K562 (cell line): Measurements from ENCODE around the gene SRI. TPM values are rescaled to one million over a fixed set of nuclear protein-coding genes. Genes with fewer than 3 reads are reported as not detected.

Source experiments
- ATAC-seq: fragments of 200-7000 bp; cut with Tn5 transposase; 3 replicates; pipeline ENCODE4 v1.9.1; 2020; ENCODE audit warnings: moderate library complexity
- BruUV-seq: library from RNA; stranded (reverse); fragments of 400-500 nt; replicated peaks from 2 replicates; lab custom pipeline; 2021; lab: Mats Ljungman, UMichigan
- CTCF ChIA-PET: fragments of 300-600 bp; formaldehyde crosslinking; extraction: SDS; loops from one replicate; lab custom pipeline; 2021; ENCODE audit warnings: low intra/inter-chr PET ratio; lab: Yijun Ruan, JAX
- POLR2A ChIA-PET: fragments of 300-600, 350-650 bp; sonication (Branson Sonifier 250); formaldehyde crosslinking; extraction: SDS; loops from one replicate; lab custom pipeline; 2021; ENCODE audit warnings: antibody characterized with exemption, inconsistent platforms; lab: Yijun Ruan, JAX
- DNase-seq, 4 experiments: peaks; one replicate each; pipeline versions ENCODE4 v3.0.0 to v3.0.0-alpha.2; 2011 to 2018; ENCODE audit warnings: low spot score in 3 of 4, mixed read lengths in 3 of 4; ENCODE audit errors: extremely low read depth in 1 of 4
- FAIRE-seq: peaks from 2 replicates; lab custom pipeline; 2011; peaks lifted over from hg19 to GRCh38; lab: Jason Lieb, UNC
- H2AFZ ChIP-seq: 2 replicates; pipeline ENCODE4 v1.6.0; 2011; ENCODE audit warnings: low read depth, low read length, control low read depth, inconsistent platforms
- H3K27ac ChIP-seq: fragments of 200-600 bp; 3 replicates; pipeline ENCODE4 v1.8.0; 2011; ENCODE audit warnings: low read depth, mild to moderate bottlenecking, control low read depth, inconsistent platforms, low read length, moderate library complexity, mixed read lengths; ENCODE audit errors: extremely low read depth
- H3K27me3 ChIP-seq, 2 experiments: fragments of 300-600 bp in 1 of 2; 2 replicates in 1 of 2; 3 replicates in 1 of 2; pipeline versions ENCODE4 v1.6.0 to v1.8.0; 2011; ENCODE audit warnings: inconsistent platforms in 2 of 2, low read length in 2 of 2, mild to moderate bottlenecking in 1 of 2, mixed read lengths in 1 of 2, moderate library complexity in 1 of 2; ENCODE audit not compliant: control insufficient read depth in 2 of 2, insufficient read depth in 2 of 2
- H3K36me3 ChIP-seq: fragments of 300-600 bp; 3 replicates; pipeline ENCODE4 v1.8.0; 2011; ENCODE audit warnings: mild to moderate bottlenecking, low read length, inconsistent platforms; ENCODE audit not compliant: control insufficient read depth, insufficient read depth
- H3K4me1 ChIP-seq, 2 experiments: fragments of 200-600 bp in 1 of 2; replicated peaks in 1 of 2; 2 replicates in 1 of 2; 3 replicates in 1 of 2; pipeline versions ENCODE4 v1.5.1 to v1.8.0; 2011; ENCODE audit warnings: inconsistent platforms in 2 of 2, low read length in 2 of 2, mild to moderate bottlenecking in 1 of 2, mixed read lengths in 1 of 2, moderate library complexity in 1 of 2; ENCODE audit not compliant: control insufficient read depth in 2 of 2, insufficient read depth in 2 of 2
- H3K4me2 ChIP-seq: 2 replicates; pipeline ENCODE4 v1.6.1; 2011; ENCODE audit warnings: low read length, control low read depth, inconsistent platforms, mixed read lengths; ENCODE audit not compliant: insufficient read depth
- H3K4me3 ChIP-seq: fragments of 200-600 bp; sonication (generic), shearing (Covaris generic); 2 replicates; pipeline ENCODE4 v1.5.1; 2016; ENCODE audit warnings: control low read depth, inconsistent platforms
- H3K79me2 ChIP-seq: fragments of 200-600 bp; 3 replicates; pipeline ENCODE4 v1.8.0; 2011; ENCODE audit warnings: low read length, inconsistent platforms; ENCODE audit not compliant: control insufficient read depth, insufficient read depth
- H3K9ac ChIP-seq, 2 experiments: 2 replicates each; pipeline versions ENCODE4 v1.6.0 to v1.6.1; 2011; ENCODE audit warnings: low read depth in 2 of 2, low read length in 2 of 2, control low read depth in 1 of 2, inconsistent platforms in 1 of 2, mild to moderate bottlenecking in 1 of 2, mixed read lengths in 1 of 2; ENCODE audit not compliant: insufficient read depth in 1 of 2
- H3K9me1 ChIP-seq: one replicate; pipeline ENCODE4 v1.6.0; 2011; ENCODE audit warnings: inconsistent platforms, mild to moderate bottlenecking, low read length, moderate library complexity; ENCODE audit not compliant: control insufficient read depth, insufficient read depth
- H3K9me3 ChIP-seq: replicated peaks from 2 replicates; pipeline ENCODE4 v1.5.1; 2011; ENCODE audit warnings: low read depth, low read length, inconsistent platforms; ENCODE audit not compliant: control insufficient read depth, insufficient read depth
- H4K20me1 ChIP-seq: replicated peaks from 2 replicates; pipeline ENCODE4 v1.6.1; 2011; ENCODE audit warnings: low read length, inconsistent platforms, mixed read lengths; ENCODE audit not compliant: control insufficient read depth, insufficient read depth
- KLF10 ChIP-seq: fragments of 250-450 bp; sonication (Bioruptor Pico); IDR thresholded peaks from 2 replicates; pipeline ENCODE4 v1.6.1; 2021; ENCODE audit warnings: matching md5 sums
- RCOR1 ChIP-seq, 2 experiments: IDR thresholded peaks; 2 replicates each; pipeline ENCODE4 v1.6.1; 2012; ENCODE audit warnings: low read depth in 2 of 2, low read length in 2 of 2, borderline replicate concordance in 1 of 2, improper control_type of control experiment in 1 of 2
- XRCC5 ChIP-seq: fragments of 200-400 bp; formaldehyde crosslinking; IDR thresholded peaks from 2 replicates; pipeline ENCODE4 v1.6.1; 2017; ENCODE audit warnings: low read depth, mild to moderate bottlenecking, low read length
- ZNF140 ChIP-seq: fragments of 250-450 bp; sonication (Bioruptor Pico); IDR thresholded peaks from 2 replicates; pipeline ENCODE4 v1.8.0; 2021; ENCODE audit warnings: moderate library complexity, mild to moderate bottlenecking, inconsistent platforms
- ZNF699 ChIP-seq: fragments of 250-450 bp; sonication (Bioruptor Pico); IDR thresholded peaks from 2 replicates; pipeline ENCODE4 v1.8.0; 2021; ENCODE audit warnings: mild to moderate bottlenecking, moderate library complexity; ENCODE audit not compliant: insufficient replicate concordance
- WGBS: fragments of 100-300 bp; shearing (Covaris generic); methylation state at CpG from one replicate; pipeline ENCODE4 v1.1.6; 2016; ENCODE audit warnings: low coverage, mixed read lengths; ENCODE audit not compliant: insufficient coverage; ENCODE audit errors: missing lambda C conversion rate; 5-methylcytosine and 5-hydroxymethylcytosine counted together
- in situ Hi-C: fragments of 300-500 bp; cut with MboI; formaldehyde crosslinking; loops from 4 replicates; pipeline ENCODE4 v1.15.0; 2018; ENCODE audit warnings: inconsistent platforms, mixed read lengths
- intact Hi-C: fragments of 100-400 bp; cut with micrococcal nuclease; formaldehyde crosslinking; loops from 2 replicates; pipeline ENCODE4 v1.14.2; 2022
- polyA plus RNA-seq, 8 experiments: library from polyadenylated mRNA; depleted of rRNA in 4 of 8; stranded (reverse) in 5 of 8; unstranded in 3 of 8; fragments of >200 nt; fragmentation: Nextera tagmentation in 2 of 8; fragmentation: Illumina TruSeq in 1 of 8; extraction: Ambion mirVana in 2 of 8; extraction: Trizol in 1 of 8; gene quantifications; 2 replicates each; pipeline versions ENCODE4 v1.2.1 to v1.2.3, GENCODE V29; 2011 to 2014; ENCODE audit warnings: inconsistent platforms in 1 of 8, missing spikeins in 1 of 8
- total RNA-seq, 7 experiments: library from RNA; depleted of rRNA in 6 of 7; stranded (reverse); fragments of >200 nt in 6 of 7; fragmentation: Illumina TruSeq in 2 of 7; extraction: Trizol in 2 of 7; gene quantifications; 2 replicates each; pipeline versions ENCODE4 v1.2.1 to v1.2.3, GENCODE V29; 2011 to 2021; ENCODE audit warnings: low replicate concordance in 1 of 7

Gene SRI
- total and polyA plus RNA-seq, 9 of the 15 experiments (the other 6 are each of a cell fraction or from before 2014, with no cell fraction given), result 56.4 to 158 (median 119) TPM

DNA sequence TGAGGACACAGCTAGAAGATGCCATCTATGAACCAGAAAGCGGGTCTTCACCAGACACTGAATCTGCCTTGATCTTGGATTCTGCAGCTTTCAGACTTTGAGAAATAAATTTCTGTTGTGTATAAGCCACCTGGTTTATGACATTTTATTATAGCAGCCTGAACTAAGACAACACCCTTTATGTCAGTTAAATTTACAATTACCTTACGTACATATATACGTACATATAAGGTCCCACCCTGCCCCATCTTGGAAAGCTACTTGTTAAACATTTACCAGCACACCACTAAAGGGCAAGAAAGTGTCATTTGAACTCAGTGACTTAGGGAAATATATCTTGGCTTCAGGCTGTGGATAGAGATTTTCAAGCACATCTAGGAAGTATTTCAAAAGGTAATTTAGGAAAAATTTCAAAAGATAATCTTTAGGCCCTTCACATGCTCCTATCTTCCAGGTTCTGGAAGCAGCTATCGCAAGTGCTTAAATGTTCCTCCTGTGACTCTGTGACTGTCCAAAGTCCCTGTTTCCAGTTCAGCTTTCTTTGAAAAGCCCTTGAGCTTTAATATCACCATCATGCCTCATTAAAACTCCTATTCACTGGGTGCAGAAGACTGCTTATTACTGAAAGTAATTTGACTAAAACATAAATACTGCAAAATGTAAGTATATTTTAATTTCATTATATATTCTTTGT lies 9.6 kb upstream of the SRI start:
- no TSS peak for BruUV-seq
- Histone ChIP-seq H3K4me3 (no peak overlapping the region), H3K79me2 (no peaks in the 10 kb centered on the region), H3K9ac (no peak overlapping the region), H3K27ac (no peak overlapping the region), H3K4me2 (no peak overlapping the region), H2AFZ (no peak overlapping the region), H4K20me1 (no peaks in the 10 kb centered on the region), H3K27me3 (no peaks in the 10 kb centered on the region), H3K36me3 (no peaks in the 10 kb centered on the region), H3K9me3 (no peaks in the 10 kb centered on the region), H3K9me1 (no peaks in the 10 kb centered on the region), H3K4me1 (peaks cover 0 to 5% of the 10 kb centered on the region in 2 experiments; a peak in 1 of 5 replicates)
- intact Hi-C loops (no loop called here), in situ Hi-C loops (loop anchor here (25.0 kb wide), 1 partner anchor 1908 kb away; no protein-coding TSS in a partner anchor)
- ChIA-PET POLR2A (interaction anchor here (1.2 kb wide), 1 partner anchor 11 kb away, joined by 3 read pairs; no protein-coding TSS in a partner anchor), CTCF (no interaction called here)
- DNase-seq, result no peak
- FAIRE-seq, result no peak
- 23% methylated on average over 4 of the region's 4 CpGs for WGBS
- no peak for ATAC-seq
- TF ChIP-seq KLF10, result no peak
- TF ChIP-seq ZNF140, result no peak
- TF ChIP-seq RCOR1 (IDR thresholded peaks at IDR 0.05; ENCODE audit: borderline replicate concordance in 1 of 2, low read depth in 2 of 2, low read length in 2 of 2), result no peak
- TF ChIP-seq ZNF699 (CRISPR knock-in tag), result no peak
- no peak for TF ChIP-seq XRCC5
